Epithelial cell of proximal tubule (primary cell): Measurements from ENCODE around the gene G2E3. TPM values are rescaled to one million over a fixed set of nuclear protein-coding genes. Genes with fewer than 3 reads are reported as not detected.

ENCODE experiments used
- DNase-seq: peaks from one replicate; pipeline ENCODE4 v3.0.0-alpha.2; 2011; ENCODE audit warnings: low read depth
- H3K4me3 ChIP-seq: 2 replicates; pipeline ENCODE4 v1.5.1; 2011; ENCODE audit warnings: low read depth, mild to moderate bottlenecking, low read length
- CTCF ChIP-seq: conservative IDR thresholded peaks from 2 replicates; pipeline ENCODE4 v1.5.1; 2012; ENCODE audit warnings: low read depth, mild to moderate bottlenecking, low read length
- total RNA-seq: library from RNA; depleted of rRNA; stranded (reverse); fragments of >200 nt; gene quantifications from 2 replicates; pipeline ENCODE4 v1.2.3, GENCODE V29; 2015

G2E3 gene
- total RNA-seq, 1 donor from 2014 or later = 20.0 TPM

GRCh38 chr14:30655124-30655523 lies 96.2 kb downstream of the G2E3 start:
- H3K4me3 ChIP-seq = no peak overlapping the region
- TF ChIP-seq CTCF = no peak
- no peak for DNase-seq

- no peak for TF ChIP-seq CTCF
- no peak overlapping the region for H3K4me3 ChIP-seq
- DNase-seq = no peak
These were observed 96.7 kb downstream of the G2E3 start for GRCh38 chr14:30655658-30656057.

- TF ChIP-seq CTCF = peak; percentile 81
- DNase-seq = no peak
- no peak overlapping the region for H3K4me3 ChIP-seq
These were observed 97.3 kb downstream of the G2E3 start for GRCh38 chr14:30656190-30656632.

GRCh38 chr14:30657050-30657449 lies 98.1 kb downstream of the G2E3 start:
- no peak for TF ChIP-seq CTCF
- no peak overlapping the region for H3K4me3 ChIP-seq
- no peak for DNase-seq

- TF ChIP-seq CTCF = no peak
- H3K4me3 ChIP-seq = no peak overlapping the region
- no peak for DNase-seq
These were observed 98.7 kb downstream of the G2E3 start for GRCh38 chr14:30657606-30658163.

GRCh38 chr14:30658645-30659044 lies 99.7 kb downstream of the G2E3 start:
- no peak for DNase-seq
- no peak overlapping the region for H3K4me3 ChIP-seq
- TF ChIP-seq CTCF = no peak

- no peak for DNase-seq
- no peak overlapping the region for H3K4me3 ChIP-seq
- TF ChIP-seq CTCF = no peak
These were observed 110.6 kb downstream of the G2E3 start for GRCh38 chr14:30669594-30669993.
